AG09319 (cell line): ENCODE data around the gene DUOX2.
A peak's percentile ranks its signal among the peaks of the same experiment; 100 is the strongest.
"Not testable (repeated sequence)": the region's sequence is repeated elsewhere in the genome, so short reads cannot be mapped to it uniquely, and the experiment has no call there.

Experiments used
- DNase-seq: peaks from one replicate; pipeline ENCODE4 v3.0.0-alpha.2; 2010; ENCODE audit warnings: low read depth; ENCODE audit errors: extremely low read depth
- CTCF ChIP-seq: IDR thresholded peaks from 2 replicates; pipeline ENCODE4 v1.5.1; 2011; ENCODE audit warnings: low read depth, mild to moderate bottlenecking, inconsistent platforms, low read length, moderate library complexity

DUOX2 gene

GRCh38 chr15:45137703-45138102 is 23.7 kb upstream of the DUOX2 start:
- TF ChIP-seq CTCF = no peak
- no peak for DNase-seq

GRCh38 chr15:45136378-45136764 is 22.4 kb upstream of the DUOX2 start:
- peak; percentile 10; the same call in 1 of the 2 replicates for TF ChIP-seq CTCF
- no peak for DNase-seq

GRCh38 chr15:45135705-45136377 is 21.9 kb upstream of the DUOX2 start:
- not testable (repeated sequence) for DNase-seq

- DNase-seq = no peak
- no peak; the same call in 1 of the 2 replicates for TF ChIP-seq CTCF
Measured at GRCh38 chr15:45134682-45135604, 21.0 kb upstream of the DUOX2 start.

GRCh38 chr15:45134046-45134445 is 20.1 kb upstream of the DUOX2 start:
- no peak for DNase-seq
- TF ChIP-seq CTCF = no peak

- TF ChIP-seq CTCF = no peak
Measured at GRCh38 chr15:45133561-45133920, 19.6 kb upstream of the DUOX2 start.

GRCh38 chr15:45132844-45133560 is 19.0 kb upstream of the DUOX2 start:
- TF ChIP-seq CTCF = no peak
- no peak for DNase-seq

More at GRCh38 chr15:45133561-45133920, 19.6 kb upstream of the DUOX2 start:
- no peak for DNase-seq
